HG03066 (cell line): ENCODE measurements around the gene MASP1.
"Not testable (repeated sequence)": the region's sequence is repeated elsewhere in the genome, so short reads cannot be mapped to it uniquely, and the experiment has no call there.

Experiments
- ATAC-seq: cut with Tn5 transposase; IDR thresholded peaks from one replicate; pipeline ENCODE4 v1.9.1; 2021; ENCODE audit warnings: low read depth; ENCODE audit not compliant: unreplicated experiment

The MASP1 gene

GRCh38 chr3:187230011-187230410, 61.5 kb downstream of the MASP1 start:
- no peak for ATAC-seq

GRCh38 chr3:187228740-187229139, 62.8 kb downstream of the MASP1 start:
- ATAC-seq = no peak

GRCh38 chr3:187227658-187228258, 63.8 kb downstream of the MASP1 start:
- ATAC-seq = no peak

- no peak for ATAC-seq
These were observed 67.7 kb downstream of the MASP1 start for GRCh38 chr3:187223799-187224198.

- no peak for ATAC-seq
These were observed 68.7 kb downstream of the MASP1 start for GRCh38 chr3:187222801-187223200.

GRCh38 chr3:187215460-187215859, 76.1 kb downstream of the MASP1 start:
- ATAC-seq = no peak

- no peak for ATAC-seq
These were observed 77.9 kb downstream of the MASP1 start for GRCh38 chr3:187213616-187214015.

- no peak for ATAC-seq
These were observed 78.8 kb downstream of the MASP1 start for GRCh38 chr3:187212705-187213104.

GRCh38 chr3:187212196-187212545, 79.4 kb downstream of the MASP1 start:
- ATAC-seq = no peak

- ATAC-seq = no peak
These were observed 79.9 kb downstream of the MASP1 start for GRCh38 chr3:187211532-187212195.

GRCh38 chr3:187210545-187211327, 80.8 kb downstream of the MASP1 start:
- ATAC-seq = peak; percentile 85

- no peak for ATAC-seq
These were observed 81.4 kb downstream of the MASP1 start for GRCh38 chr3:187210091-187210490.

- ATAC-seq = no peak
These were observed 82.0 kb downstream of the MASP1 start for GRCh38 chr3:187209491-187209890.

GRCh38 chr3:187208159-187208558, 83.4 kb downstream of the MASP1 start:
- ATAC-seq = no peak

GRCh38 chr3:187207624-187208023, 83.9 kb downstream of the MASP1 start:
- no peak for ATAC-seq

- ATAC-seq = no peak
These were observed 84.5 kb downstream of the MASP1 start for GRCh38 chr3:187207062-187207461.

- no peak for ATAC-seq
These were observed 85.9 kb downstream of the MASP1 start for GRCh38 chr3:187205683-187206082.

- ATAC-seq = not testable (repeated sequence)
These were observed 92.0 kb downstream of the MASP1 start for GRCh38 chr3:187199463-187200050.

- ATAC-seq = no peak
These were observed 93.0 kb downstream of the MASP1 start for GRCh38 chr3:187198490-187198889.

GRCh38 chr3:187197335-187197649, 94.2 kb downstream of the MASP1 start, which contains the start of gene RTP1:
Gene RTP1 (plus strand): TSS chr3:187197486. CDS start chr3:187197516, 30 bp downstream.
- ATAC-seq = no peak

- no peak for ATAC-seq
These were observed 94.8 kb downstream of the MASP1 start for GRCh38 chr3:187196573-187197334.
